GM12878 (cell line): ENCODE measurements around the gene DCAF5. TPM values are rescaled to one million over a fixed set of nuclear protein-coding genes. Genes with fewer than 3 reads are reported as not detected.

ENCODE experiments used
- ATAC-seq: fragments of 200-7000 bp; cut with Tn5 transposase; 3 replicates; pipeline ENCODE4 v1.9.1; 2020; ENCODE audit warnings: mild to moderate bottlenecking, moderate library complexity
- BruUV-seq: library from RNA; stranded (reverse); fragments of 400-500 nt; replicated peaks from 2 replicates; lab custom pipeline; 2021; lab: Mats Ljungman, UMichigan
- CTCF ChIA-PET: fragments of 300-600 bp; sonication (Branson Sonifier 250); formaldehyde crosslinking; extraction: SDS; loops from one replicate; lab custom pipeline; 2021; ENCODE audit warnings: inconsistent platforms; lab: Yijun Ruan, JAX
- POLR2A ChIA-PET: fragments of 350-600 bp; formaldehyde crosslinking; extraction: SDS; loops from one replicate; lab custom pipeline; 2021; ENCODE audit warnings: inconsistent platforms; lab: Charles Lee
- RAD21 ChIA-PET: fragments of 300-600 bp; sonication (Branson Sonifier 250); formaldehyde crosslinking; loops from one replicate; lab custom pipeline; 2023; ENCODE audit warnings: antibody characterized with exemption; ENCODE audit not compliant: unreplicated experiment; lab: Charles Lee
- SMC1A ChIA-PET: fragments of 300-600 bp; sonication (Branson Sonifier 250); formaldehyde crosslinking; loops from one replicate; lab custom pipeline; 2023; ENCODE audit not compliant: unreplicated experiment, uncharacterized antibody; lab: Charles Lee
- DNase-seq: peaks from one replicate; pipeline ENCODE4 v3.0.0-alpha.2; 2011; ENCODE audit warnings: low read depth, low spot score
- FAIRE-seq: peaks from 3 replicates; lab custom pipeline; 2011; peaks lifted over from hg19 to GRCh38; lab: Jason Lieb, UNC
- H2AFZ ChIP-seq: 2 replicates; pipeline ENCODE4 v1.6.0; 2011; ENCODE audit warnings: low read depth, low read length, control low read depth; ENCODE audit not compliant: control insufficient read depth
- H3K27ac ChIP-seq: 2 replicates; pipeline ENCODE4 v1.5.1; 2011; ENCODE audit warnings: control low read depth; ENCODE audit not compliant: control insufficient read depth, insufficient read depth
- H3K27me3 ChIP-seq, 2 experiments: replicated peaks in 1 of 2; 2 replicates each; pipeline versions ENCODE4 v1.6.0 to v1.6.1; 2011; ENCODE audit warnings: low read length in 1 of 2; ENCODE audit not compliant: control insufficient read depth in 2 of 2, insufficient read depth in 2 of 2
- H3K36me3 ChIP-seq, 2 experiments: 2 replicates each; pipeline ENCODE4 v1.5.1; 2011; ENCODE audit warnings: low read length in 1 of 2; ENCODE audit not compliant: control insufficient read depth in 2 of 2, insufficient read depth in 2 of 2
- H3K4me1 ChIP-seq: 2 replicates; pipeline ENCODE4 v1.6.1; 2011; ENCODE audit warnings: mild to moderate bottlenecking, low read length, moderate library complexity, mixed read lengths; ENCODE audit not compliant: control insufficient read depth, insufficient read depth
- H3K4me2 ChIP-seq: 2 replicates; pipeline ENCODE4 v1.6.0; 2011; ENCODE audit warnings: control low read depth; ENCODE audit not compliant: control insufficient read depth, insufficient read depth
- H3K4me3 ChIP-seq: fragments of 200-600 bp; sonication (generic); 2 replicates; pipeline ENCODE4 v1.5.1; 2016
- H3K79me2 ChIP-seq: 2 replicates; pipeline ENCODE4 v1.6.0; 2011; ENCODE audit warnings: low read length; ENCODE audit not compliant: control insufficient read depth, insufficient read depth
- H3K9ac ChIP-seq: 2 replicates; pipeline ENCODE4 v1.8.0; 2011; ENCODE audit warnings: low read length, control low read depth, mixed read lengths; ENCODE audit not compliant: control insufficient read depth, insufficient read depth
- H3K9me3 ChIP-seq: replicated peaks from 3 replicates; pipeline ENCODE4 v1.5.1; 2011; ENCODE audit warnings: mild to moderate bottlenecking, low read length; ENCODE audit not compliant: control insufficient read depth, insufficient read depth
- H4K20me1 ChIP-seq: 2 replicates; pipeline ENCODE4 v1.6.0; 2011; ENCODE audit not compliant: control insufficient read depth, insufficient read depth
- BCLAF1 ChIP-seq: fragments of 450-650 bp; IDR thresholded peaks from 2 replicates; pipeline ENCODE4 v1.6.1; 2017; ENCODE audit warnings: antibody characterized with exemption, mild to moderate bottlenecking, moderate library complexity
- CBX3 ChIP-seq: fragments of 200-600 bp; sonication (generic); IDR thresholded peaks from 2 replicates; pipeline ENCODE4 v1.6.1; 2016; ENCODE audit warnings: low read depth, borderline replicate concordance
- MYB ChIP-seq: fragments of 150-350 bp; IDR thresholded peaks from 2 replicates; pipeline ENCODE4 v1.6.1; 2014; ENCODE audit warnings: mild to moderate bottlenecking, low read depth, low read length, borderline replicate concordance
- NFXL1 ChIP-seq: fragments of 450-650 bp; IDR thresholded peaks from 2 replicates; pipeline ENCODE4 v1.6.1; 2017; ENCODE audit warnings: antibody characterized with exemption, mild to moderate bottlenecking, borderline replicate concordance
- PML ChIP-seq: IDR thresholded peaks from 2 replicates; pipeline ENCODE4 v1.6.1; 2012; ENCODE audit warnings: low read length, inconsistent platforms
- POLR2AphosphoS2 ChIP-seq: IDR thresholded peaks from 2 replicates; pipeline ENCODE4 v1.6.1; 2011; ENCODE audit warnings: low read depth, mild to moderate bottlenecking, low read length, improper control_type of control experiment, moderate library complexity
- PRDM15 ChIP-seq: fragments of 450-650 bp; formaldehyde crosslinking; IDR thresholded peaks from 2 replicates; pipeline ENCODE4 v1.4.0; 2020; ENCODE audit warnings: mild to moderate bottlenecking, moderate library complexity
- REST ChIP-seq: IDR thresholded peaks from 2 replicates; pipeline ENCODE4 v1.6.1; 2012; ENCODE audit warnings: mild to moderate bottlenecking, low read depth, low read length
- USF1 ChIP-seq: IDR thresholded peaks from 2 replicates; pipeline ENCODE4 v1.6.1; 2011; ENCODE audit warnings: borderline replicate concordance, low read depth, mild to moderate bottlenecking, moderate library complexity, mixed read lengths, low read length; ENCODE audit not compliant: insufficient read depth; ENCODE audit errors: extremely low read length
- ZNF217 ChIP-seq: fragments of 450-650 bp; IDR thresholded peaks from 2 replicates; pipeline ENCODE4 v1.6.1; 2017; ENCODE audit warnings: antibody characterized with exemption, mild to moderate bottlenecking
- ZNF24 ChIP-seq: fragments of 450-650 bp; IDR thresholded peaks from 2 replicates; pipeline ENCODE4 v1.6.1; 2017; ENCODE audit warnings: antibody characterized with exemption, mild to moderate bottlenecking
- ZNF384 ChIP-seq: IDR thresholded peaks from 2 replicates; pipeline ENCODE4 v1.6.1; 2012; ENCODE audit warnings: low read depth, mild to moderate bottlenecking, low read length, improper control_type of control experiment, borderline replicate concordance
- WGBS: methylation state at CpG from one replicate; pipeline ENCODE4 v1.1.6; 2016; ENCODE audit warnings: low lambda C conversion rate; ENCODE audit not compliant: insufficient replicate concordance, insufficient coverage; ENCODE audit errors: missing lambda C conversion rate; 5-methylcytosine and 5-hydroxymethylcytosine counted together
- in situ Hi-C: fragments of 300-500 bp; cut with MboI; formaldehyde crosslinking; loops from 9 replicates; pipeline ENCODE4 v1.14.3; 2018; ENCODE audit warnings: mixed read lengths
- intact Hi-C: fragments of 100-400 bp; cut with micrococcal nuclease; formaldehyde crosslinking; loops from one replicate; pipeline ENCODE4 v1.14.2; 2022; ENCODE audit not compliant: unreplicated experiment
- polyA plus RNA-seq, 11 experiments: library from polyadenylated mRNA; depleted of rRNA in 4 of 11; unstranded in 6 of 11; stranded (reverse) in 5 of 11; fragments of >200 nt; fragmentation: Nextera tagmentation in 4 of 11; fragmentation: Illumina TruSeq in 1 of 11; extraction: Ambion mirVana in 4 of 11; extraction: Trizol in 1 of 11; gene quantifications; 1 replicate in 1 of 11; 2 replicates in 10 of 11; pipeline versions ENCODE4 v1.2.1 to v1.2.3, GENCODE V29; 2011 to 2016; ENCODE audit warnings: inconsistent platforms in 2 of 11, missing spikeins in 2 of 11, low read depth in 1 of 11
- total RNA-seq, 4 experiments: library from RNA; depleted of rRNA in 3 of 4; stranded (reverse); fragments of >200 nt in 3 of 4; fragmentation: Illumina TruSeq in 1 of 4; extraction: Trizol in 1 of 4; gene quantifications; 2 replicates each; pipeline versions ENCODE4 v1.2.1 to v1.2.3, GENCODE V29; 2013 to 2021

Gene DCAF5
- total and polyA plus RNA-seq, 10 of the 15 experiments (the other 5 are each of a cell fraction or from before 2014, with no cell fraction given), result 6.8 to 38.1 (median 19.1) TPM

- in situ Hi-C loops (no loop called here), intact Hi-C loops (no loop called here)
- Histone ChIP-seq H3K9ac (no peak overlapping the region), H3K4me2 (no peak overlapping the region), H3K4me3 (no peak overlapping the region), H3K79me2 (no peaks in the 10 kb centered on the region), H2AFZ (no peak overlapping the region), H3K4me1 (no peaks in the 10 kb centered on the region), H3K9me3 (no peaks in the 10 kb centered on the region), H4K20me1 (no peaks in the 10 kb centered on the region), H3K27me3 (no peaks in the 10 kb centered on the region), H3K27ac (no peak overlapping the region), H3K36me3 (peaks cover 0 to 22% of the 10 kb centered on the region in 2 experiments)
- BruUV-seq, result no TSS peak
- ATAC-seq (no peak), DNase-seq (no peak), FAIRE-seq (no peak)
- WGBS, result 99% methylated on average over 4 of the region's 4 CpGs
- CTCF ChIA-PET, result interaction anchor here (1.9 to 2.4 kb wide), 2 partner anchors 11 to 168 kb away, joined by 7 to 8 read pairs; no protein-coding TSS in a partner anchor
- RAD21 ChIA-PET, result no interaction called here
- SMC1A ChIA-PET, result interaction anchor here (1.3 kb wide), 1 partner anchor 15 kb away, joined by 3 read pairs; no protein-coding TSS in a partner anchor
- POLR2A ChIA-PET, result interaction anchor here (0.6 kb wide), 1 partner anchor 8 kb away, joined by 6 read pairs; no protein-coding TSS in a partner anchor
- TF ChIP-seq POLR2AphosphoS2 (no peak), BCLAF1 (no peak), ZNF217 (no peak), PRDM15 (CRISPR knock-in tag) (no peak), PML (no peak), ZNF24 (no peak), ZNF384 (no peak), CBX3 (no peak), NFXL1 (no peak), MYB (no peak), USF1 (no peak), REST (no peak)
Measured at GRCh38 chr14:69079188-69079742, 73.7 kb downstream of the DCAF5 start.
